GM12891 (cell line): ENCODE measurements around the gene SLC46A1.

ENCODE experiments used
- POLR2A ChIP-seq: IDR thresholded peaks from 2 replicates; pipeline ENCODE4 v1.6.1; 2011; ENCODE audit warnings: low read depth, low read length, control low read depth
- POLR2AphosphoS5 ChIP-seq: IDR thresholded peaks from 2 replicates; pipeline ENCODE4 v1.6.1; 2011; ENCODE audit warnings: low read depth, low read length, control low read depth

GRCh38 chr17:28357901-28358197 is 48.2 kb downstream of the SLC46A1 start:
- TF ChIP-seq POLR2A (no peak), POLR2AphosphoS5 (no peak)
